IPS-20b (cell line): ENCODE measurements around the gene SH3GL1.

Experiments used
- H3K27ac ChIP-seq: one replicate; pipeline ENCODE4 v1.5.1; 2013; ENCODE audit warnings: low read length
- H3K27me3 ChIP-seq: 2 replicates; pipeline ENCODE4 v1.6.1; 2013; ENCODE audit warnings: mild to moderate bottlenecking, low read length, inconsistent platforms; ENCODE audit not compliant: insufficient read depth
- H3K36me3 ChIP-seq: 2 replicates; pipeline ENCODE4 v1.6.1; 2013; ENCODE audit warnings: low read depth, mild to moderate bottlenecking, inconsistent platforms, low read length, moderate library complexity; ENCODE audit not compliant: insufficient read depth
- H3K4me1 ChIP-seq: 2 replicates; pipeline ENCODE4 v1.6.1; 2013; ENCODE audit warnings: mild to moderate bottlenecking, control low read depth, inconsistent platforms, low read length, moderate library complexity; ENCODE audit not compliant: insufficient read depth
- H3K4me3 ChIP-seq: 2 replicates; pipeline ENCODE4 v1.5.1; 2013; ENCODE audit warnings: mild to moderate bottlenecking, low read length, inconsistent platforms
- H3K9ac ChIP-seq: 2 replicates; pipeline ENCODE4 v1.6.1; 2013; ENCODE audit warnings: low read depth, mild to moderate bottlenecking, inconsistent platforms, low read length, moderate library complexity
- H3K9me3 ChIP-seq: 2 replicates; pipeline ENCODE4 v1.6.1; 2013; ENCODE audit warnings: mild to moderate bottlenecking, low read depth, low read length, inconsistent platforms; ENCODE audit not compliant: insufficient read depth

SH3GL1 gene

GRCh38 chr19:4405977-4406376 lies 5.6 kb upstream of the SH3GL1 start:
- H3K9me3 ChIP-seq, result no peaks in the 10 kb centered on the region
- H3K9ac ChIP-seq, result peak overlapping the region; percentile 29; the same call in 1 of the 2 replicates
- peaks cover 23% of the 10 kb centered on the region for H3K4me1 ChIP-seq
- no peak overlapping the region for H3K4me3 ChIP-seq
- H3K27me3 ChIP-seq, result no peaks in the 10 kb centered on the region
- no peak overlapping the region for H3K27ac ChIP-seq
- peaks cover 62% of the 10 kb centered on the region for H3K36me3 ChIP-seq

DNA sequence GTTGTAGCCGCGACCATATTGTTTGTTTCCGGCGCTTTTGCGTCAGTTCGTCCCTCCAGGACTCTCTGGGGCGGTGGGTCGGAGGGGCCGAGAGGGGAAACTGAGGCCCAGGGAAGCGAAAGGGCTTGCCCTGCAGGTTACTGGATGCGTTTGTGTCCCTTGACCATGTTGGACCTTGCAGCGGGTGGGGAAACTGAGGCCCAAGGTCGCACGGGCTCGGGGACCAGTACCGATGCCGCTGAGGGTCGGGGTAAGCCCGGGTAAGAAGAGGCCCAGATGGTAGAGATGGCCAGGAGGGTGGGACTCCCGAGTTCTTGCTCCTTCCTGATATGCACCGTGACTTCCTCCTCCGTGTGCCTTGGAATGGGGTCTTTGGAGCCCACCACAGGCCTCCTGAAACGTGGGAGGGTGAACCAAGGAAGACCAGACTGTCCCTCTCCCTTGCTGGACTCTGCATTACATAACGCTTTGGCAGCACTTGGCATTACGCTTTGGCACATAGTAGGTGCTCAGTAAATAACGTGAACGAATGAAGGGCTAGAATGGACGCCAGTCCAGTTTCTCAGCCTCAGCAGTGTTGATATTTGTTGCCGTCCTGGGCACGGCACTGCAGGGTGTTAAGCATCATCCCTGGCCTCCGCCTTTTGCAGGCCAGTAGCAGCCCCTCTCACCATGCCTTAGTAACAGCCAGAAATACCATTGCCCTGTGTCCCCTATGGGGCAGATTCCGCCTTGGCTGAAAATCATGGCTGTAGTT lies 2.8 kb upstream of the SH3GL1 start:
- Histone ChIP-seq H3K9ac (peak overlapping the region; percentile 99), H3K4me3 (peak overlapping the region; percentile 93), H3K36me3 (peaks cover 36% of the 10 kb centered on the region), H3K27ac (peak overlapping the region; percentile 41), H3K27me3 (no peaks in the 10 kb centered on the region), H3K9me3 (no peaks in the 10 kb centered on the region), H3K4me1 (peaks cover 19% of the 10 kb centered on the region)

DNA sequence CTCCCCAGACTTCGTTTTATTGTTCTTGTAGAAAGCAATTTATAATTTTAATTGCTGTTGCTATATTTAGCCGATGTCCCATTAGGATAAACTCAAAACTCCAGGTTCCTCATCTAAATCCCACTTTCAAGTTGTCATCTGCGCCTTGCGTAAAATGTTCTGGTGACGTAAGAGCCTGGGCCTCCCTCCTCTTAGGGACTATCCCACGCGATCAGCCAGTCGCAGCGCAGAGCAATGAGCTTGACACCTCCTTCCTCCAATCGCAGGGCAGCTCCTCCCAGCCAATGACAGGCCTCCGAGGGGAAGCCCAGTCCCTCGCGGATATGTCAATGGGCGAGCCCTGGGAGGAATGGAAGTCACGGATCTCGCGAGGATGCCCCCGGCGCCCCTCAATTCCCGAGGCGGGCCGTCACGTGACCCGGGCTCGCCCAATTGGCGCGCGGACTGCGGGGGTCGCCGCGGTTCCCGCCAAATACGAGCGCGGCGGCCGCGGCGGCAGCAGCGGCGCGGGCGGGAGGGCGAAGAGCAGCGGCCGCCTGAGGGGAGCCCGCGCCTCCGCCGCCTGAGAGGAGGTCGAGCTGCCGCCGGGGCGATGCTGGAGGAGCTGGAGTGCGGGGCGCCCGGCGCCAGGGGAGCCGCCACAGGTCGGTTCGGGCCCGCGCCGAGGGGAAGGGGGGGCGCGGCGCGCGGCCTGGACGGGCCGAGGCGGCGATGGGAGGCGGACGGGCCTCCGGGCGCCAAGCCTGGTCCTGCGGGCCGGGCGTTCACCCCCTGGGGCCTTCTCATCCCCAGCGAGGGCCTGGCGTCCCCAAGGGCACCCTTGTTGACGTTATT lies 2.0 kb upstream of the SH3GL1 start, which contains the start of gene CHAF1A:
CHAF1A (plus strand) TSS at position 470 of the 834 bp plus-strand sequence; CDS start at position 593, 123 bp downstream.
- H3K9me3 ChIP-seq, result no peaks in the 10 kb centered on the region
- peaks cover 19% of the 10 kb centered on the region for H3K4me1 ChIP-seq
- H3K27me3 ChIP-seq, result no peaks in the 10 kb centered on the region
- peak within 1 kb of the TSS; percentile 41 for H3K27ac ChIP-seq
- H3K4me3 ChIP-seq, result peak within 1 kb of the TSS; percentile 93
- H3K36me3 ChIP-seq, result peaks cover 40% of the 10 kb centered on the region
- H3K9ac ChIP-seq, result peak within 1 kb of the TSS; percentile 99

GRCh38 chr19:4401769-4402170 lies 1.4 kb upstream of the SH3GL1 start:
- no peak overlapping the region for H3K27ac ChIP-seq
- H3K4me3 ChIP-seq, result peak overlapping the region; percentile 77
- H3K9ac ChIP-seq, result peak overlapping the region; percentile 87
- no peaks in the 10 kb centered on the region for H3K27me3 ChIP-seq
- H3K9me3 ChIP-seq, result no peaks in the 10 kb centered on the region
- peaks cover 21% of the 10 kb centered on the region for H3K4me1 ChIP-seq
- H3K36me3 ChIP-seq, result peaks cover 40% of the 10 kb centered on the region

DNA sequence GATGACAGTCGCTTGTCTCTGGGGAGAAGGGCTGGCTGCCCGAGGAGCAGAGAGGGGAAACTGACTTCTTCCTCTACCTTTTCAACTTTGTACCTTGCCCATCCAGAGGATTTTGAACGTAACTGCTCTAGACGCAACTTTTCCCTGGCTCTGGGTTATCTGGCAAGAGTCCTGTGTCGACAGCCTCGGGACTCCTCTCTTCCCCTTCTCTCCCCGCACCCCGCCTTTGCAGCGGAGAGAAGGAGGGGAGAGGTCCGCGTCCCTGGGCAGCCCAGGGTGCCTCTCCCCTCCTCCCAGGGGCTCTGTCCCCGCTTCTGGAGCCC lies 574 bp downstream of the SH3GL1 start:
- H3K9ac ChIP-seq, result peak overlapping the region; percentile 73
- H3K27me3 ChIP-seq, result no peaks in the 10 kb centered on the region
- peak overlapping the region; percentile 54 for H3K27ac ChIP-seq
- no peaks in the 10 kb centered on the region for H3K9me3 ChIP-seq
- peaks cover 32% of the 10 kb centered on the region for H3K36me3 ChIP-seq
- H3K4me1 ChIP-seq, result peaks cover 19% of the 10 kb centered on the region; the same call in 1 of the 2 replicates
- peak overlapping the region; percentile 78 for H3K4me3 ChIP-seq

GRCh38 chr19:4396949-4397783 lies 3.2 kb downstream of the SH3GL1 start:
- Histone ChIP-seq H3K36me3 (peaks cover 24% of the 10 kb centered on the region), H3K9me3 (no peaks in the 10 kb centered on the region), H3K4me3 (no peak overlapping the region), H3K4me1 (peaks cover 11% of the 10 kb centered on the region; the same call in 1 of the 2 replicates), H3K27me3 (no peaks in the 10 kb centered on the region; the same call in 1 of the 2 replicates), H3K9ac (no peak overlapping the region), H3K27ac (no peak overlapping the region)

DNA sequence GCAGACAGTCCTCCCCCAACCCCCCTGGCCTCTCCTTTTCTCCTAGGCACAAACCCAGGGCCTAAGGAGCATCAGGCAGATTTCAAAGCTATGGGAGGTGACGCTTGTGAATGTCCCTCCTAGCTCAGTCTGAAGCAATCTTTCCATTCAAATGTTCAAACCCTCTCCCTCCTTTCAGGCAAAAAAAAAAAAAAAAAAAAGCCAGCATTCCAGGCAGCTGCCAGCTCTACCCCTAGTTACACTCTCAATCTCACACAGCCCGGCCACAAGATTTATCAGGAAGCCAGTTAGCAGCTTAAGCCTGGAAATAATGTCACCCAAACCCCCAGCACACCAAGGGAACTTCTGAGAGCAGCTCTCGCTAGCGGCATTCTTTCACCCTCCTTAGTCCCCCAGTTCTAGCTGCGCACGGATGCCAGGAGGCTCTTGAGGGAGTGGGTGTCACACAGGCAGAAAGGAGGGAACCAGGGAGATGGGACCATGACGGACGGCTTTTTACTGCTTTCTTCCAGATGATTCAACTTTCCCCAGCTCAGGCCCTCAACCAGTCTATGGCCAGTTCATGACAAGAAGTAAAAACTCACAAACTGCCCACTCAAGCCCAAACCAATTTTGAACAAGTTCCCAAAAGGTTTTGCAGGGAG lies 6.3 kb downstream of the SH3GL1 start:
- no peaks in the 10 kb centered on the region for H3K9me3 ChIP-seq
- no peak overlapping the region for H3K4me3 ChIP-seq
- H3K27ac ChIP-seq, result no peak overlapping the region
- peaks cover 8% of the 10 kb centered on the region; the same call in 1 of the 2 replicates for H3K27me3 ChIP-seq
- peaks cover 24% of the 10 kb centered on the region for H3K36me3 ChIP-seq
- peak overlapping the region; percentile 11; the same call in 1 of the 2 replicates for H3K9ac ChIP-seq
- peaks cover 27% of the 10 kb centered on the region; the same call in 1 of the 2 replicates for H3K4me1 ChIP-seq

GRCh38 chr19:4391701-4392483 lies 8.5 kb downstream of the SH3GL1 start:
- no peak overlapping the region for H3K27ac ChIP-seq
- no peak overlapping the region for H3K9ac ChIP-seq
- peaks cover 8% of the 10 kb centered on the region; the same call in 1 of the 2 replicates for H3K27me3 ChIP-seq
- H3K36me3 ChIP-seq, result peaks cover 12% of the 10 kb centered on the region
- H3K4me3 ChIP-seq, result no peak overlapping the region
- peaks cover 24% of the 10 kb centered on the region; the same call in 1 of the 2 replicates for H3K4me1 ChIP-seq
- no peaks in the 10 kb centered on the region for H3K9me3 ChIP-seq

- Histone ChIP-seq H3K27ac (no peak overlapping the region), H3K9me3 (no peaks in the 10 kb centered on the region), H3K9ac (no peak overlapping the region; the same call in 1 of the 2 replicates), H3K4me3 (peak overlapping the region; percentile 50; the same call in 1 of the 2 replicates), H3K4me1 (peaks cover 21% of the 10 kb centered on the region; the same call in 1 of the 2 replicates), H3K27me3 (peaks cover 8% of the 10 kb centered on the region; the same call in 1 of the 2 replicates), H3K36me3 (peaks cover 7% of the 10 kb centered on the region)
Observed at GRCh38 chr19:4391306-4391693, 9.0 kb downstream of the SH3GL1 start.

GRCh38 chr19:4390567-4391305 lies 9.6 kb downstream of the SH3GL1 start:
- no peak overlapping the region for H3K27ac ChIP-seq
- H3K4me3 ChIP-seq, result peak overlapping the region; percentile 50
- H3K27me3 ChIP-seq, result peaks cover 8% of the 10 kb centered on the region; the same call in 1 of the 2 replicates
- H3K9me3 ChIP-seq, result no peaks in the 10 kb centered on the region
- peaks cover 7% of the 10 kb centered on the region for H3K36me3 ChIP-seq
- H3K9ac ChIP-seq, result peak overlapping the region; percentile 65; the same call in 1 of the 2 replicates
- H3K4me1 ChIP-seq, result peaks cover 21% of the 10 kb centered on the region; the same call in 1 of the 2 replicates
